ENCODE measurements around the gene GMPPA.

GMPPA gene

GRCh38 chr2:219540784-219541504 is 42.3 kb downstream of the GMPPA start:
- DNase-seq: no peak

GRCh38 chr2:219541611-219542180 is 43.0 kb downstream of the GMPPA start:
- peak; percentile 86 for DNase-seq

GRCh38 chr2:219542931-219543595 is 44.4 kb downstream of the GMPPA start:
- DNase-seq: no peak

- DNase-seq: peak; percentile 99
Observed at GRCh38 chr2:219543596-219544358, 45.1 kb downstream of the GMPPA start, which contains the start of the genes CHPF and TMEM198. Gene CHPF, minus strand, starts transcription at chr2:219543809. Its CDS starts 271 bp downstream, at chr2:219543538. Gene TMEM198, plus strand, starts transcription at chr2:219544028. Its CDS starts 700 bp downstream, at chr2:219544728.

GRCh38 chr2:219544567-219544966 is 45.9 kb downstream of the GMPPA start:
- no peak for DNase-seq

- no peak for DNase-seq
Observed at GRCh38 chr2:219545295-219545942, 46.7 kb downstream of the GMPPA start.

- no peak for DNase-seq
Observed at GRCh38 chr2:219545943-219546352, 47.3 kb downstream of the GMPPA start.

GRCh38 chr2:219547621-219548020 is 48.9 kb downstream of the GMPPA start:
- DNase-seq: no peak

GRCh38 chr2:219548990-219549389 is 50.3 kb downstream of the GMPPA start:
- DNase-seq: no peak

GRCh38 chr2:219549619-219550018 is 50.9 kb downstream of the GMPPA start:
- DNase-seq: no peak

- DNase-seq: no peak
Observed at GRCh38 chr2:219551441-219552381, 53.0 kb downstream of the GMPPA start.

GRCh38 chr2:219552382-219553167 is 53.9 kb downstream of the GMPPA start:
- DNase-seq: peak; percentile 93

- DNase-seq: no peak
Observed at GRCh38 chr2:219553168-219553417, 54.4 kb downstream of the GMPPA start.

- no peak for DNase-seq
Observed at GRCh38 chr2:219553463-219553963, 54.8 kb downstream of the GMPPA start.

GRCh38 chr2:219554350-219554749 is 55.7 kb downstream of the GMPPA start:
- DNase-seq: no peak

GRCh38 chr2:219555956-219556355 is 57.3 kb downstream of the GMPPA start:
- no peak for DNase-seq

- DNase-seq: no peak
Observed at GRCh38 chr2:219556413-219556812, 57.7 kb downstream of the GMPPA start.
